SH-SY5Y (cell line): ENCODE measurements around the gene ANKRD62.

Source experiments
- GATA2 ChIP-seq: IDR thresholded peaks from 2 replicates; pipeline ENCODE4 v1.6.1; 2011; ENCODE audit warnings: mild to moderate bottlenecking, low read depth, low read length
- GATA3 ChIP-seq: IDR thresholded peaks from 2 replicates; pipeline ENCODE4 v1.6.1; 2011; ENCODE audit warnings: low read depth, mild to moderate bottlenecking, low read length, moderate library complexity

DNA sequence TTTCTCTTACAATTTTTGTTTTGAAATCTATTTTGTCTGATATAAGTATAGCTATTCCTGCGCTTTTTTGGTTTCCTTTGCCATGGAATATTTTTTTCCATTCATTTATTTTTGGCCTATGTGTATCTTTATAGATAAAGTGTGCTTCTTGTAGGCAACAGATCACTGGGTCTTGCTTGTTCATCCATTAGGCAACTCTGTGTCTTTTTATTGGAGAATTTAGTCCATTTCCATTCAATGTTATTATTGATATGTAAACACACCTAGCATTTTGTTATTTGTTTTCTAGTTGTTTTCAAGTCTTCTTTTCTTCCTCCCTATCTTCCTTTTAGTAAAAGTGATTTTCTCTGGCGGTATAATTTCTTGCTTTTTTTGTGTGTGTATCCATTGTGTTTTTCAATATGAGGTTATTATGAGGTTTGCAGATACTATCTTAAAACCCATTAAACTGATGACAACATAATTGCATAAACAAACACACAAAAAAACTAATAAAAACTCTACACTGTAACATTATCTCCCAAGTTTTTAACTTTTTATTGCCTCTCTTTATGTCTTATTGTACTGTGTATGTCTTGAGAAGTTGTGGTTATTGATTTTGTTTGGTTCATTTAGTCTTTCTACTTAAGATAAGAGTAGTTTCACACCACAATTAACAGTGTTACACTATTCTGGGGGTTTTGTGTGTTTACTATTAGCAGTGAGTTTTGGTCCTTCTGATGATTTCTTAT is 71.6 kb downstream of the ANKRD62 start:
- TF ChIP-seq GATA3 (no peak), GATA2 (no peak)
